ENCODE data around the gene LRP10. TPM values are rescaled to one million over a fixed set of nuclear protein-coding genes. Genes with fewer than 3 reads are reported as not detected.
"Not testable (repeated sequence)": the region's sequence is repeated elsewhere in the genome, so short reads cannot be mapped to it uniquely, and the experiment has no call there.

Gene LRP10
- total RNA-seq, 2 experiments from 2014 or later = 17.6 to 18.7 TPM

DNA sequence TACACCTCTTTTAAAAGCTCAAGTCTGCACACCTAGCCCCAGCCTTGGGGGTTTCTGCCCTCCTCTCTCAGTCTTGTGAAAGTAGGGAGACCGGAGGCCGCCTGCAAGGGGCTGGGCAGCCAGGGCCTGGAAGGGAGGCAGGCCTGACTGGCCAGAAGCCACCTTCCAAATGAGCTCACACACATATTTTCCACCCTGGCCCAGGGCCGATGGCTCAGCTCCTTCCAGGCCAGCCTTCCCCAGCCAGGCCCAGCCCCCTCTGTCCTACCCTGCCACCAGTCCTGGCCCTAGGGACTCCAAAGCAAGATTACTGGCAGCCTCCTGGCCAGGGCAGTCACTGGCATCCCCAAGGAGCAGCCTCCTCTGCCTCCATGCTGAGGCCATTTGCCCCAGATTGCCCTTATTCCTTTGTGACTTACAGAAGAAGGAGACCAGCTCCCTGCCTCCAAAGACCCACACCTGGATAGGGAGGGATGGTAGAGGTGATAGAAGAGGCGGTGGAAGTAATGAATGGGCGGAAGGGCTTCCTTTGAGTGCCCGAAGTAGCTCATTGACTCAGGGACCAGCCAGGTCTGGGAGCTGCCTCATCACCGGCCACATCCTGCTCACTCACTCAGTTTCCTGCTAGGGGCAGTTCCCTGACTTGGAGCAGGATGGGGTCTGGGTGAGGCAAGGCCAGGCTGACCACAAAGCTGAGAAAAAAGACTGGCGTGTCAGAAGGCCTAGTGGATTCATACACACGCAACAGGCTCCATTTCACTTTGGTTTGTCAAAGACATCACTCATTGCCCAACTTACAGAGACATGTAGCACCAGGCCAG lies 20.4 kb upstream of the LRP10 start:
- H3K9me3 Mint-ChIP-seq = no peaks in the 10 kb centered on the region
- no peak overlapping the region for H3K27ac Mint-ChIP-seq
- H3K4me1 Mint-ChIP-seq = peaks cover 18% of the 10 kb centered on the region
- H3K36me3 Mint-ChIP-seq = no peaks in the 10 kb centered on the region
- no peak overlapping the region for H3K4me3 Mint-ChIP-seq
- DNase-seq = no peak
- H3K27me3 Mint-ChIP-seq = peaks cover 29% of the 10 kb centered on the region

DNA sequence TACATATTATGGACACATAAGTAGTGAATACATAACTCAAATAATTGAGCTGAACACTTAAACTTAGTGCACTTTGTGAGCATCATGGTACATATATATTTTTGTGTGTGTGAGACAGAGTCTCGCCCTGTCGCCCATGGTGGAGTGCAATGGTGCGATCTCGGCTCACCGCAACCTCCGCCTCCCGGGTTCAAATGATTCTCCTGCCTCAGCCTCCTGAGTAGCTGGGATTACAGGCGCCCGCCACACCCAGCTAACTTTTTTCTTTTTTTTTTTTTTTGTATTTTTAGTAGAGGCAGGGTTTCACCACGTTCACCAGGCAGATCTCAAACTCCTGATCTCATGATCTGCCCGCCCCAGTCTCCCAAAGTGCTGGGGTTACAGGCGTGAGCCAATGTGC lies 19.4 kb upstream of the LRP10 start:
- H3K9me3 Mint-ChIP-seq, DNase-seq, H3K27ac Mint-ChIP-seq, H3K4me3 Mint-ChIP-seq, H3K36me3 Mint-ChIP-seq: not testable (repeated sequence)
- peaks cover 18% of the 10 kb centered on the region for H3K4me1 Mint-ChIP-seq
- H3K27me3 Mint-ChIP-seq = peaks cover 25% of the 10 kb centered on the region

DNA sequence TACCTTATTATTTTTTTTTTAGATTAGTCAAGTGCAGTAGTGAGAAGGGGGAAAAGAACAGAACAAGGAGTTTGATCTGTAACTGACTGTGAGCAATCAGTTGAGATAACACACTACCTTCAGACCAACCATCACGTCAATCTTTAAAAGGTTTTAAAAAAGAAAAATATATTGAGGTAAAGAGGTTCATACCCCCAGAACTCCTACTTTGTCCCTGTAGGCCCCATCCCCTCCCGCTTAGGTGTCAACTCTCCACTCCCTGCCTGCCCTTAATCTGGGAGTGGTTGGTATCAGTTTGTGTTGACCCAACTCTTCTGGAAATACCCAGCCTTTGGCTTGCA lies 19.0 kb upstream of the LRP10 start:
- Mint-ChIP-seq H3K4me1 (peaks cover 18% of the 10 kb centered on the region), H3K27ac (no peak overlapping the region), H3K27me3 (peaks cover 28% of the 10 kb centered on the region), H3K36me3 (no peaks in the 10 kb centered on the region), H3K4me3 (no peak overlapping the region), H3K9me3 (peaks cover 1% of the 10 kb centered on the region)
- DNase-seq = no peak

DNA sequence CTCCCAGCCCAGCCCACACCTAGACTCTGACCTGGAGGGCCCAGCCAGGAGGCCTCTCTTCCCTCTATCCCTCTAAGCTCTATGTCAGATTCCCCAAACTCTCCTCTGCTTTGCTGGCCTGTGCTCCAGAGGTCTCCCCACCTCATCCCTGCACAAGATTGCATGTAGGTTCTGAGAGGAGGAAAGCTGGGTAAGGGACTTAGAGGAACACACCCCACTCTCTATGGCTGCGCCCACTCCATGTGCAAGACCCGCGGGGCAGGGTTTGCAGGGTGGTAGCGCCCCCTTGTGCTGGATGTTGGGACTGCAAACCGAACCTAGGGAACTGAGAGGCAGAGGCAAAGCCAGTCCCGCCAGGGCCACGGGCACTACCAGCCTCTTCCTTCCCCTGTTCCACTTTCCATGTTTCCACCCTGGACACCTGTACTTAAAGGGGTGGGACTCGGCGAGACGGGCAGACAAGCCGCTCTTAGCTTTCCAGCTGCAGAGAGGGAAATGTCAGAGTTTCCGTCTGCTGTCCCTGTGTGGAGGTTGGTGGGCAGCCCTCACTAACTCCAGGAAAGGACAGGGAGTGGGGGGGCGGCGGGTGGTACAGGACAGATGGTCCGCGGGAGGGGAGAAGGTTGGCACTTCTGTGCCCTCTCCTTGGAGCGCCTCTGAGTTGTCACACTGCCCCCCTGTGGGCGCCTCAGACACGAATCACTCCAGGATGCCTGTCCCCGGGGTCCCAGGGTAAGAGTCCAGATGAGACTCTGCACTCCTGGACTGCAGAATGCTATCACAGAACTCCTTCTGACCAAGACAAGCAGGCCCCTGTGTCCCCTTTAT lies 18.4 kb upstream of the LRP10 start:
- H3K4me1 Mint-ChIP-seq = peaks cover 21% of the 10 kb centered on the region
- H3K9me3 Mint-ChIP-seq = peaks cover 1% of the 10 kb centered on the region

DNA sequence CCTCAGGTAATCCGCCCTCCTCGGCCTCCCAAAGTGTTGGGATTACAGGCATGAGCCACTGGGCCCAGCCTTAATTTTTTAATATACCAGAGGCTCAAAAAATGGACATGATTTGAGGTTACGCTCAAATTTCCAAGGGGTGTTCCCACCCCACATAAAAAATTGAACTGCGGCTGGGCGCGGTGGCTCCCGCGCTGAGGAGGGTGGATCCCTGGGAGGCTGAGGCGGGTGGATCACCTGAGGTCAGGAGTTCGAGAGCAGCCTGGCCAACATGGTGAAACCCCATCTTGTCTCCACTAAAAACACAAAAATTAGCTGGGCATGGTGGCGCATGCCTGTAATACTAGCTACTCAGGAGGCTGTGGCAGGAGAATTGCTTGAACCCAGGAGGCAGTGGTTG lies 17.2 kb upstream of the LRP10 start:
- not testable (repeated sequence) for DNase-seq, H3K36me3 Mint-ChIP-seq, H3K9me3 Mint-ChIP-seq, H3K27ac Mint-ChIP-seq, H3K4me3 Mint-ChIP-seq
- Mint-ChIP-seq H3K27me3 (peaks cover 26% of the 10 kb centered on the region), H3K4me1 (peaks cover 29% of the 10 kb centered on the region)

More for the DNA sequence above, 18.4 kb upstream of the LRP10 start:
- no peaks in the 10 kb centered on the region for H3K36me3 Mint-ChIP-seq
- peak overlapping the region; percentile 77 for H3K4me3 Mint-ChIP-seq
- H3K27me3 Mint-ChIP-seq = peaks cover 28% of the 10 kb centered on the region
- H3K27ac Mint-ChIP-seq = peak overlapping the region; percentile 60
- peak; percentile 88 for DNase-seq

DNA sequence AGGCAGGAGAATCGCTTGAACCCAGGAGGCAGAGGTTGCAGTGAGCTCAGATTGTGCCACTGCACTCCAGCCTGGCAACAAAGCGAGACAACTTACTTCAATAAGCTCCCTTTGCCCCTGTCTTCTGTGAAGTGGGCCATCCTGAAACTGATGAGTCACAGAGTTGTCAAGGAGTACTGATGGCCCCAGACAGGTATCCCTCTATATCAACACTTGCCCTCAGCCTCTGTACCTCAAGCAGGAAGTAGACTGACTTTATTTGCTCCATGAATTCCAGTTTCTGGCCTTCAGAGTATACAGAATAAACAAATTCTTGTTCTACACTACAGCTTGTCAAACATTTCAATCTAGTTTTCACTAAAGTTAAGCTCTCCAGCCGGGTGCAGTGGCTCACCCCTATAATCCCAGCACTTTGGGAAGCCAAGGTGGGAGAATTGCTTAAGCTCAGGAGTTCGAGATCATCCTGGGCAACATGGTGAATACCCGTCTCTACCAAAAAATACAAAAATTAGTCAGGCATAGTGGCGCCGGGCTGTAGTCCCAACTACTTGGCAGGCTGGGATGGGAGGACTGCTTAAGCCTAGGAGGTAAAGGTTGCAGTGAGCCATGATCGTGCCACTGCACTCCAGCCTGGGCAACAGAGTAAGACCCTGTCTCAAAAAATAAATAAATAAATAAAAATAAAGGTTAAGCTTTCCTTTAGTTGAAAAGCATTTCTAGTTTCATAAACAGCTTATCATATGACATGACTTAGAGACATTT lies 16.4 kb upstream of the LRP10 start:
- Mint-ChIP-seq H3K27ac (no peak overlapping the region), H3K27me3 (peaks cover 33% of the 10 kb centered on the region), H3K4me1 (peaks cover 29% of the 10 kb centered on the region), H3K4me3 (no peak overlapping the region), H3K9me3 (peaks cover 1% of the 10 kb centered on the region), H3K36me3 (peaks cover 4% of the 10 kb centered on the region)
- peak; percentile 24 for DNase-seq

DNA sequence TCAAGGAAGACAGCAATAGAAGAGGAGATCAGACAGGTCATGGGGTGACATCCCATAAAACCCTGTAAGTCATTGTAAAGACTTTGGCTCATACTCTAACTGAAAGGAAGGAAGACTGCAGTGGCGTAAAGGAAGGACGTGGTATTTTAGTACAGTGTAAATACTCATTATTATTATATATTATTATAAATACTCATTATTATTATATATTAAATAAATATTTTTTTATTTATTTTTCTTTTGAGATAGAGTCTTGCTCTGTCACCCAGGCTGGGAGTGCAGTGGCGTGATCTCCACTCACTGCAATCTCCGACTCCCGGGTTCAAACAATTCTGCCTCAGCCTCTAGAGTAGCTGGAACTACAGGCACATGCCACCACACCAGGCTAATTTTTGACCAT lies 15.1 kb upstream of the LRP10 start:
- Mint-ChIP-seq H3K4me3 (no peak overlapping the region), H3K27me3 (peaks cover 40% of the 10 kb centered on the region), H3K27ac (no peak overlapping the region), H3K4me1 (peaks cover 29% of the 10 kb centered on the region), H3K36me3 (peaks cover 4% of the 10 kb centered on the region), H3K9me3 (peaks cover 1% of the 10 kb centered on the region)
- no peak for DNase-seq

DNA sequence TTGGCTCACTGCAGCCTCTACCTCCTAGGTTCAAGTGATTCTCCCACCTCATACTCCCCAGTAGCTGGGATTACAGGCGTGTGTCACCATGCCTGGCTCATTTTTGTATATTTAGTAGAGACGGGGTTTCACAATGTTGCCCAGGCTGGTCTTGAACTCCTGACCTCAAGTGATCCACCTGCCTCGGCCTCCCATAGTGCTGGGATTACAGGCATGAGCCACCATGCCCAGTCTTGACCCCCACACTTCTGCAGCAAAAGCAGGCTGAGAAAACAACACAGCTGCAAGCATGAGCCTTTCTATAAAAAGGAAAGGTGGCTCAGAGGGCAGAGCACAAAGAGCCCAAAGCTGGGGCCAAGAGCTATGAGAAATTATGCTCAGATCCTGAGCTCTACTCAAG lies 11.2 kb upstream of the LRP10 start:
- not testable (repeated sequence) for DNase-seq, H3K27ac Mint-ChIP-seq, H3K4me3 Mint-ChIP-seq, H3K9me3 Mint-ChIP-seq, H3K36me3 Mint-ChIP-seq
- Mint-ChIP-seq H3K27me3 (peaks cover 43% of the 10 kb centered on the region), H3K4me1 (peaks cover 13% of the 10 kb centered on the region)

DNA sequence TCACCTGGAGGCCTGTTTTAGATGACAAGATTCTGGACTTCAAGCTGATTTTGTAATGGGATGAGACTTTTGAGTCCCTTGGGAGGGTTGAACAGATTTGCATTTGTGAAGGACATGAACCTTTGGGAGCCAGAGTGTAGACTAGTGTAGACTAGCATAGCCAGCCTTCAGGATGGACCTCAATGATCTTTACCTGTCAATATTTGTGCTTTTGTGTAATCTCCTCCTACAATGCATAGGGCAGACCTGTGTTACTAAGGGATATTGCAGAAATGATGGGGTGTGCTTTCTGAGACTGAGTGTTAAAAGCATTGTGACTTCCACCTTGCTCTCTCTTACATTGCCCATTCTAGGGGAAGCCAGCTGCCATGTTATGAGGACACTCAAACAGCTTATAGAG lies 9.9 kb upstream of the LRP10 start:
- Mint-ChIP-seq H3K27me3 (peaks cover 34% of the 10 kb centered on the region), H3K4me1 (peaks cover 13% of the 10 kb centered on the region), H3K9me3 (peaks cover 1% of the 10 kb centered on the region), H3K4me3 (no peak overlapping the region), H3K27ac (no peak overlapping the region), H3K36me3 (peaks cover 4% of the 10 kb centered on the region)
- DNase-seq = no peak

DNA sequence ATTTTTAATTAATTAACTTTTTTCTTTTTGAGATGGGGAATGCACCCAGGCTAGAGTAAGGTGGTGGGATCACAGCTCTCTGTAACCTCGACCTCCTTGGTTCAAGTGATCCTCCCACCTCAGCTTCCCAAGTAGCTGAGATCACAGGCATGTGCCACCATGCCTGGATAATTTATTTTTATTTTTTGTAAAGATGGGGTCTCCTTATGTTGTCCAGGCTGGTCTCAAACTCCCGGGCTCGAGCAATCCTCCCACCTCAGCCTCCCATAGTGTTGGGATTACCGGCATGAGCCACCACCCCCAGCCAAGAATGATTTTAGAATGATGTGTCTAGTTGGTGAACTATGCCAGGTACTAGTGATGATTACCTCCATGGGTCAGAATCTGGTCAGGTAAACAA lies 6.6 kb upstream of the LRP10 start:
- Mint-ChIP-seq H3K36me3 (peaks cover under 1% of the 10 kb centered on the region), H3K9me3 (no peaks in the 10 kb centered on the region), H3K4me3 (no peak overlapping the region), H3K27ac (no peak overlapping the region), H3K4me1 (peaks cover 4% of the 10 kb centered on the region), H3K27me3 (peaks cover 15% of the 10 kb centered on the region)
- DNase-seq = no peak

DNA sequence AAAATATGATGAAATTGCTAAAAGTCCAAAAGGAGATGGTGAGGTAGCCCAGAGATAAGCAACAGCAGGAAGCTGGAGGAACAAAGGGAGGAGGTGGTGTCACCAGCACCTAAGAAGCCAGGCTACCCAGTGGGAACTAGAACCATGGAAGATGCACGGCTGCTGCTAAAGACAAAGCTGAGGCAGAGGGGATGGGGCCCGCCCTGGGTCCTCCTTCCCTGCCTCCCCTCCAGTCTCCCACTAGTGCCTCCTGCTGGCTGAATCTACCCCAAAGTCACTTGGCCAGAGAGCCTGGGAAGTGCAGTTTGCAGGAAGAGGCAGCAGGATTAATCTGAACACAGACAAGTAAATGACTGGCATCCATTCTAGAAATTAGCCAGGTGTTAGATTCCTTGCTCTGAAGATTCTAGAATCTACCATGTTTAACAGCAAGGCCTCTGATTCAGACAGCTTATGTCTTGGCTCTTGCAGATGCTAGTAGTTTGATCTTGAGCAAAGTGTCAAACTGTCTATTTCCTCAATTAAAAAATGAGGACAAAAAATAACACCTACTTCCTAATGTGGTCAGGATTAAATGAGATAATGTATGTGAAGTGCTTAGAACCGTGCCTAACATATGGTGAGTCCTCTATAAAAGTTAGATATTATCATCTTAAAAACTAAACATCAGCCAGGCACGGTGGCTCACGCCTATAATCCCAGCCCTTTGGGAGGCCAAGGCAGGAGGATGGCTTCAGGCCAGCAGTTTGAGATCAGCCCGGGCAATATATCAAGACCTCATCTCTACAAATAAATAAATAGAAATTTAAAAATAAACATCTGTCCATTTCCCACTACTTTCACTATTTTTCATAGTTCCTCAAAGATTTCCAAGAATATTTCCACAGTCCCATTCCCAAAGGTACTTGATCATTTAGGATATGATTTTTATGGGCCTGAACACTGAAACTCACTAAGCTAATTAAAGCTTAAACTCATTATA lies 5.8 kb upstream of the LRP10 start:
- Mint-ChIP-seq H3K36me3 (no peaks in the 10 kb centered on the region), H3K27ac (no peak overlapping the region), H3K9me3 (no peaks in the 10 kb centered on the region), H3K4me1 (peaks cover 11% of the 10 kb centered on the region), H3K4me3 (no peak overlapping the region), H3K27me3 (peaks cover 14% of the 10 kb centered on the region)
- no peak for DNase-seq

DNA sequence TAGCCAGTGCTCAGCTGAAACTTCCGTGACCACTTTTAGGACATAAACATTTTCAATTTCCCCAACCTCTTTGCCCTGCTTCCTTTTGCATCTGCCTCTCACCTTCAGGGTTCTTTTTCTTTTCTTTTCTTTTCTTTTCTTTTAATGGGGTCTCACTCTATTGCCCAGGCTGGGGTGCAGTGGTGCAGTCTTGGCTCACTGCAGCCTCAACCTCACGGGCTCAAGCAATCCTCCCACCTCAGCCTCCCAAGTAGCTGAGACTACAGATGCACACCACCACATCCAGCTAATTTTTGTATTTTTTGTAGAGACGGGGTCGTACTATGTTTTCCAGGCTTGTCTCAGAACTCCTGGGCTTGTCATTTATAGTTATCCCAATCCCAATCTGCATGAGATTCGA lies 4.7 kb upstream of the LRP10 start:
- H3K4me3 Mint-ChIP-seq = no peak overlapping the region
- H3K36me3 Mint-ChIP-seq = no peaks in the 10 kb centered on the region
- H3K27me3 Mint-ChIP-seq = peaks cover 2% of the 10 kb centered on the region
- H3K4me1 Mint-ChIP-seq = peaks cover 17% of the 10 kb centered on the region
- H3K27ac Mint-ChIP-seq = no peak overlapping the region
- no peak for DNase-seq
- no peaks in the 10 kb centered on the region for H3K9me3 Mint-ChIP-seq

DNA sequence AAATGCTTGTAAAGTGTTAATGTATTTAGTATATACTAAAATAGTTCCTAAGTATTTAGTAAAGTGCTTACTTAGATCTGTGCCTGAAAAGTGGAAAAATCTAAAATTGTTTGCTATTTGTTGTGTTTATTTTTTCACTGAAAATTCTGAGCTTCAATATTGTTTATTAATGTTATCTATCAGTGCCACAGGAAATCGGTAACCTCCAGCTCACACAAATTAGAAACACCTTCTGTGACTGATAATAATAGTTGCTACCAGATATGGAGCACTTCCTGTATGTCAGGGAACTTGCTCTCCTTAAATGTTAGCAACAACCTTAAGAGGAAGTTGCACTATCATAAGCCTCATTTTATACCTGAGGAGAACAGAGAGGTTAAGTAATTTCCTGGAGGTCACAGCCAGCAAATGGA lies 723 bp upstream of the LRP10 start:
- peak overlapping the region; percentile 99 for H3K27ac Mint-ChIP-seq
- H3K9me3 Mint-ChIP-seq = no peaks in the 10 kb centered on the region
- H3K4me3 Mint-ChIP-seq = peak overlapping the region; percentile 89
- DNase-seq = no peak
- peaks cover 29% of the 10 kb centered on the region for H3K4me1 Mint-ChIP-seq
- H3K36me3 Mint-ChIP-seq = peaks cover 1% of the 10 kb centered on the region
- H3K27me3 Mint-ChIP-seq = no peaks in the 10 kb centered on the region
